Esophagus (tissue), 2 donors: ENCODE measurements around the gene ALLC. TPM values are rescaled to one million over a fixed set of nuclear protein-coding genes. Genes with fewer than 3 reads are reported as not detected.

Experiments used
- H3K27ac ChIP-seq, 2 donors: one replicate each; pipeline ENCODE4 v1.5.1; 2013; ENCODE audit warnings: low read depth in 2 of 2, mild to moderate bottlenecking in 2 of 2, inconsistent platforms in 1 of 2, low read length in 1 of 2, moderate library complexity in 1 of 2
- H3K27me3 ChIP-seq, 2 donors: one replicate each; pipeline ENCODE4 v1.6.1; 2013; ENCODE audit warnings: low read length in 2 of 2, control low read depth in 1 of 2, mild to moderate bottlenecking in 1 of 2; ENCODE audit not compliant: insufficient read depth in 2 of 2, control insufficient read depth in 1 of 2
- H3K36me3 ChIP-seq, 2 donors: one replicate each; pipeline ENCODE4 v1.6.1; 2013; ENCODE audit warnings: low read length in 1 of 2; ENCODE audit not compliant: control insufficient read depth in 2 of 2, insufficient read depth in 2 of 2
- H3K4me1 ChIP-seq, 2 donors: one replicate each; pipeline ENCODE4 v1.6.1; 2013; ENCODE audit warnings: low read length in 1 of 2; ENCODE audit not compliant: control insufficient read depth in 2 of 2, insufficient read depth in 2 of 2
- H3K4me3 ChIP-seq, 2 donors: one replicate each; pipeline ENCODE4 v1.5.1; 2013; ENCODE audit warnings: low read length in 2 of 2, mild to moderate bottlenecking in 2 of 2, low read depth in 1 of 2, moderate library complexity in 1 of 2
- H3K9me3 ChIP-seq, 2 donors: one replicate each; pipeline ENCODE4 v1.6.1; 2013; ENCODE audit warnings: mild to moderate bottlenecking in 2 of 2, low read depth in 1 of 2, low read length in 1 of 2, moderate library complexity in 1 of 2; ENCODE audit not compliant: control insufficient read depth in 2 of 2, insufficient read depth in 1 of 2
- WGBS, 2 donors: extraction: QIAGEN DNeasy Blood & Tissue Kit; methylation state at CpG; one replicate each; pipeline ENCODE4 v1.1.7; 2013; 5-methylcytosine and 5-hydroxymethylcytosine counted together
- polyA plus RNA-seq, 2 donors: library from polyadenylated mRNA; stranded (reverse); fragments of 200-250 nt; gene quantifications; one replicate each; pipeline ENCODE4 v1.2.3, GENCODE V29; 2013
- donor health status: healthy with polysubstance abuse.
- donor health status: Bipolar disorder and iron deficiency.

Gene ALLC
- polyA plus RNA-seq, 2 donors = 0.04 TPM; not detected in 1

DNA sequence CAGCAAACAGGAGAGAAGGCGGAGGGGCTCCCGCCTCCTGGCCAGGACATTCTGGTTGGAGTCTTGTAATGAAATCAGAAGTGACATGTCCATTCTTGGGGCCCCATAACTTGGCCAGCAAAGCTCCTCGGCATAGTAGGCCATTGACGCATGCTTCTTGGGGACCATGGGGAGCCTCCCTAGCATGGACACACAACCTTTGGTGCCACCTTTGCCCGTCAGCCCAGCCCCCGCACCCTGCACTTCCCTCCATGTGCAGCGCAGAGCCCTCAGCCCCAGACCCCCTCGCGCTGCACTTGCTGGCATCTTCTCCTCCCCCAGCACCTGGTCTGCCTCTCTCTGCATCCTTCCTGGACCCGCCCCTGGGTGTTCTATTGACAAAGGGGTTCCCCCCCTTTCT is 68.5 kb downstream of the ALLC start:
- no peaks in the 10 kb centered on the region for H3K36me3 ChIP-seq
- 82 to 89% methylated on average over 10 of the region's 10 CpGs for WGBS, 2 donors

DNA sequence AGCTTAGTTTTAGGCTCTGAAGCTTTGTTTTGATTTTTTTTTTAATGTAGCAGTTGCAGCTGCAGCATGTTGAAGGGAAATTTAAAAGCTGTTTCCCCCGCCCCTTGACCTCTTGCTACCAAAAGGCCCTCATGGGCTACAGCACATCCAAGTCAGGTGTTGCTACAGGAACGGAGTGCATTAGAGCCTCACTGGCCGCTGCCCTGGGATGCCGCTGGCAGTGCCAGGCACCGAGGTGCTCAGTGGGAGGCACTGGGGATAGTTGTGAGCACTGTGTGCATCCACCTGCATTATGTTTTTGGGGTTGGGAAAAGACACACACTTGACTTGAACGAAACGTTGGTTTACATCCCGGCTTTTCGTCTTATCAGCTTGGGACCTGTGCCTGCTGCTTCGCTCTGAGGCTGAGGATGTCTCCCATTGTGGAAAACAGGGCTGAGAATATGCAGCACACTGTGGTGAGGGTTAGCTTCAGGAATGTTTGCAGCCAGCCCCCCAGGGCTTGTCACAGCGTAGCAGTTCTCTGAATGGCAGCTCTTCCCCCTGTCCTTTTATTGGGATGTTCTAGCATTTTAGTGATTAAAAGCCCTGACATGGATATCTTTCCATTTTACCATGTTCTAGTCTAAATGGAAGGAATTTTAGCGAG is 69.5 kb downstream of the ALLC start:
- Histone ChIP-seq H3K27ac (no peak overlapping the region), H3K27me3 (no peaks in the 10 kb centered on the region), H3K9me3 (peaks cover 0 to 2% of the 10 kb centered on the region in 2 donors), H3K4me3 (no peak overlapping the region), H3K4me1 (no peaks in the 10 kb centered on the region), H3K36me3 (no peaks in the 10 kb centered on the region)
- 65 to 71% methylated on average over 12 of the region's 12 CpGs for WGBS, 2 donors

More for the DNA sequence above, 68.5 kb downstream of the ALLC start:
- peaks cover 0 to 2% of the 10 kb centered on the region in 2 donors for H3K9me3 ChIP-seq
- H3K27ac ChIP-seq = no peak overlapping the region
- H3K4me3 ChIP-seq = no peak overlapping the region
- no peaks in the 10 kb centered on the region for H3K4me1 ChIP-seq
- no peaks in the 10 kb centered on the region for H3K27me3 ChIP-seq

DNA sequence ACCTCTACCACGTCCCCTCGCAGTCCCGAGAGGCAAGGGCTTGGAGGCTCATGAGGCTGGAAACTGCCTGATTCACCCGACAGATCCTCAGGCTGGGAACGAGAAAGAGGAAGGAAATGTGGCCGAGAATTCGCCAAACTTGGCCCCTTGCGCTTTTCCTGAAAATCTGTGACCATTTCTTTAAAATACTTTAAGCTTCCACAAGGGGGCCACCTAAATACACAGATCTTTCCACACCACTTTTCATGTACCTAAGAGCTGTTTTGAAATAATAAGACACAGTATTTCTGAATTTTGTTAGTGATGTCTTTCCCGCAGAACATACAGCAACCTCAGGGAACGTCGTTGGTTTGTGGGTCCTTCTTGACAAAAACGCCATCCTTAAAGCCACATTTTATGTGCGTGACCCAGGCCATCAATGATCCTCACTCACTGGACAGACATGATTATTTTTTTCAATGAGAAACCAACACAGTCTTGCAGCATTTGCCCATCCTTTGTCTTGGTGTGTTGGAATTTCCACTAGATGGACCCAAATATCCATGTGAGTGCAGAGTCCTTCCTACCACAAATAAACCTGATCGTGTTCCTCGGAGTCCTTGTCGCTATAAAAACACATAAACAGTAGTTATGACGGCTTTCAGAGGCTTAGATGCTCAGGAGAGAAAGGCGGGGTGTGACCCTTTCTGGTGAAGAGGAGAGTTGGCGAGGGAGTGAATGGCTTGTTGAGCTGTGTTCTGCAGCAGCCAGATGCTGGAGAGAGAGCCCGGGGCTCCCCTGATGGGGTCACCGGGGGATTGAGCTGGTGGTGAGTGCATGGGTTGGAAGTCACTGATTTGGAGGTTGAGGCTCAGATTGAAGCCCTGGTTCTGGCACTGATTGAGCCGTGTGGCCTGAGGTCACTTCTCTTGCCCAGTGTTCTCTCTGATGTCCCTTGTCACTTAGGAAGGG is 70.4 kb downstream of the ALLC start:
- Histone ChIP-seq H3K27ac (no peak overlapping the region), H3K27me3 (no peaks in the 10 kb centered on the region), H3K4me1 (no peaks in the 10 kb centered on the region), H3K36me3 (no peaks in the 10 kb centered on the region), H3K9me3 (peaks cover 0 to 2% of the 10 kb centered on the region in 2 donors), H3K4me3 (no peak overlapping the region)
- WGBS, 2 donors = 30% methylated on average over 22 of the region's 22 CpGs

DNA sequence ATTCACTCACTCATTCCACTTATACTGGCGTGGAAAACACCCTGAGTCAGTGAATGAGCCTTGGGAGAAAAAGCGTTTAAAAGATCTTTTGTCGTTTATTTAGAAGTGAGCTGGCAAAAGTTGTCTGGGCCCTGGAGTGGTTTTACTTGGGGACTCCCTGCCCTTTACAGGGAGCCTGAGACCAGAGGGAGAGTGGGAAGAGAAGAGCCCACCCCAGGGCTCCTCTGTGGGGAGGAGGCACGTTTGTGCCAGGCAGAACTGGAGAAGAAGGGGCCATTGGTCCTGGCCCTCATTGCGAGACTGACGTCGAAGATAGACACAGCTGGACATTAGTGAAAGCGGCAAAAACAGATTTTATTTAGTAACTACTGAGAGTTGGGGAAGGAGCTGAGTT is 71.1 kb downstream of the ALLC start:
- H3K4me1 ChIP-seq = no peaks in the 10 kb centered on the region
- no peak overlapping the region for H3K27ac ChIP-seq
- H3K4me3 ChIP-seq = no peak overlapping the region
- H3K27me3 ChIP-seq = no peaks in the 10 kb centered on the region
- H3K9me3 ChIP-seq = peaks cover 0 to 2% of the 10 kb centered on the region in 2 donors
- 83% methylated on average over 8 of the region's 8 CpGs for WGBS, 2 donors
- no peaks in the 10 kb centered on the region for H3K36me3 ChIP-seq

DNA sequence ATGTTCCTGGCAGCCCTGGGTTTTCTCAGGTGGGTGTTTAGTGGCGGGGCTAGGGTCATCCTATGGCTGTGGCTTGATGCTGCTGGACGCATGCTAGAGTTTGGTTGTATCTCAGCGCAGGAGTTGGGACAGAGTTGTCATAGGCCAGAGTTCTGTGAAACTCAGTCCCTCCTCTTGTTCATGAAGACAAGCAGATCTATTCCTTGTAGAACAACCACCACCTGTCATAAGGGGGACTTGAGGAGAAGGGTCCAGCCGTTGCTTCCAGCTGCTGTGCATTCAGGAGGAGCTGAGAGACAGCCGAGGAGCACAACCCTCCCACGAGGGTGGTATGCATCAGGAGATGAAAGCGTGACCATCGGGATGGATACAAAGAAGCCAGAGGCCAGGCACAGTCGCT is 71.8 kb downstream of the ALLC start:
- Histone ChIP-seq H3K27ac (no peak overlapping the region), H3K27me3 (no peaks in the 10 kb centered on the region), H3K36me3 (no peaks in the 10 kb centered on the region), H3K4me1 (no peaks in the 10 kb centered on the region), H3K9me3 (peaks cover 0 to 2% of the 10 kb centered on the region in 2 donors), H3K4me3 (no peak overlapping the region)
- 79 to 84% methylated on average over 9 of the region's 9 CpGs for WGBS, 2 donors

DNA sequence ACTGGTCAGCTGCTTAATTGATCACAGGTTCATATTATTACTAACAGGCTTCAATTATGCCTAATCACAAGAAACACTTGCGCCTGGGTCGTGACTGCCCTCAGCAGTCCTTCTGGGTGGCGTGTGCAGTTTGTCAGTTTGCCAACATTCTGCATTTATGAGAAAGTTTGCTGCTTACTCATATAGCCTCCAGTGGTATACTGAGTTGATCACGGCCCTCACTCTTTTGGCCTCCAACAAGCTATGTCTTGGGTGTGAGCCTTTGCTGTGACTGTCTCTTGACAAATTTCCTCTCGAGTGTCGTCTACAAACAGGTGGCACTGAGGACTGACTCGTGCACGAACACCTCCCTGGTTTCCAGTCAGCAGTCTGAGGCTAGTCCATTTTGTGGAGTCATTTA is 72.6 kb downstream of the ALLC start:
- 59 to 60% methylated on average over 8 of the region's 8 CpGs for WGBS, 2 donors
- H3K27me3 ChIP-seq = no peaks in the 10 kb centered on the region

DNA sequence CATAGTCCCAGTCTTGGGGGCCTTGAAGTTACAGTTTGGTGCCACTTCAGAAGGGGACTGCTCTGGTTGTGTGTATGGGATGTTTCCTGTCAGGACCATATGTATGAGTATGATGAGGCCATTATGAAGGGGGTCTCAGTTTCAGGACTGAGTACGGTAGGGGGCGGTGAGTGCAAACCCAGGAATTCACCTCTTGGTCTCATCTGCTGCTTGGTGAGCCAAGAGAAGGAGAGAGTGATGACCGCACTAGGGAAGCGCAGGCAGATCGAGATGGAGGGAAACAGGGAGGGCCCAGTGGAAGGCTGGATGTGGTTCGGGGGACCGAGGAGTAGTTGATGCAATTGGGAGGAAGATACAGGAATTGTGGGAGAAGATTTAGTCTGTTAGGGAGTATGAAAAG is 73.8 kb downstream of the ALLC start:
- Histone ChIP-seq H3K36me3 (no peaks in the 10 kb centered on the region), H3K27ac (no peak overlapping the region), H3K4me3 (no peak overlapping the region), H3K4me1 (no peaks in the 10 kb centered on the region), H3K9me3 (no peaks in the 10 kb centered on the region), H3K27me3 (no peaks in the 10 kb centered on the region)
- 92 to 96% methylated on average over 7 of the region's 7 CpGs for WGBS, 2 donors

More for the DNA sequence above, 72.6 kb downstream of the ALLC start:
- no peaks in the 10 kb centered on the region for H3K4me1 ChIP-seq
- no peaks in the 10 kb centered on the region for H3K36me3 ChIP-seq
- H3K4me3 ChIP-seq = no peak overlapping the region
- H3K9me3 ChIP-seq = no peaks in the 10 kb centered on the region
- H3K27ac ChIP-seq = no peak overlapping the region

DNA sequence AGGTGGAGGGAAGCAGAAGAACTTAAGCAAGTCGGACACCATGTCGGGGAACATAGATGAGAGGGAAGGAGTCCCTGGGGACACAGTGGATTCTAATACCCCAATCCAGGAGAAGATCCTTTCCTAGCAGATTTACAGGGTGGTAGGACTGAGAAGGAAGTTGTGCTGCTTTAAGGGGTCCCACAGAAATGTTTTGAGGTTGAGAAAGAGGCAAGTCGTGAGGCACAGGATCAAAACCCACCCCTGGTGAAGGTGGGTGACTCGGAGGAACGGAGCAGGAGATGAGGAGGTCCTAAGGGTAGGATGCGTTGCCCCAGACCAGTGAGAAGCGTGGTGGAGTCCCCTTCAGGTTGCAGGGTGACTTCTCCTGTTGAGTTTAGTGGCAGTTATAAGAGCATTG is 78.1 kb downstream of the ALLC start:
- Histone ChIP-seq H3K27ac (no peak overlapping the region), H3K4me3 (no peak overlapping the region), H3K9me3 (no peaks in the 10 kb centered on the region), H3K27me3 (no peaks in the 10 kb centered on the region), H3K4me1 (no peaks in the 10 kb centered on the region), H3K36me3 (no peaks in the 10 kb centered on the region)
- 85% methylated on average over 7 of the region's 7 CpGs for WGBS, 2 donors

DNA sequence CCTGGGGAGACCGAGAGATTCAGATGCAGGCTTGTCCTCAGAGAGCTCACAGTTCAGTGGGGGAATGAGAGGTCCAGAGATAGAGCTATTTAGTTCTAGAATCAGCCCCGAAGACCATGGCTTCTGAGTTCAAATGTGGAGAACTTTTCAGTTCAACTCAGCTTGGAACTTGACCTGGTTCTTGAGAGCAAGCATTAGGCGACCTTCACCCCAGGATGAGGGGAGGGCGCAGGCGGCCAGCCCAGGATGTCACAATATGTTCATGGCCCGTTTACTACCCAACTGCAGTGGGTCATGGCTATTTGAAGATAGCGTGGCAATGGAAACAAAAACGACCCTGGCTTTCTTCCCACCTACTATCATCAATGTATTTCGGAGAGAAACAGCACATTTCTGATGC is 79.1 kb downstream of the ALLC start:
- Histone ChIP-seq H3K4me3 (no peak overlapping the region), H3K27me3 (no peaks in the 10 kb centered on the region), H3K36me3 (no peaks in the 10 kb centered on the region), H3K27ac (no peak overlapping the region), H3K4me1 (no peaks in the 10 kb centered on the region), H3K9me3 (no peaks in the 10 kb centered on the region)
- 71 to 83% methylated on average over 9 of the region's 9 CpGs for WGBS, 2 donors
